Fibroblast of villous mesenchyme (primary cell): Measurements from ENCODE around the gene PRXL2A. TPM values are rescaled to one million over a fixed set of nuclear protein-coding genes. Genes with fewer than 3 reads are reported as not detected.

Experiments used
- DNase-seq: peaks from one replicate; pipeline ENCODE4 v3.0.0-alpha.2; 2010; ENCODE audit warnings: low read depth
- H3K4me3 ChIP-seq: 2 replicates; pipeline ENCODE4 v1.5.1; 2011; ENCODE audit warnings: low read depth, mild to moderate bottlenecking, low read length
- total RNA-seq: library from RNA; depleted of rRNA; stranded (reverse); fragments of >200 nt; gene quantifications from 2 replicates; pipeline ENCODE4 v1.2.3, GENCODE V29; 2012
- TF ChIP-seq, protein P1 (sequence below): IDR thresholded peaks from 2 replicates; pipeline ENCODE4 v1.5.1; 2012; ENCODE audit warnings: low read depth, mild to moderate bottlenecking, low read length; ENCODE audit not compliant: insufficient read depth

The PRXL2A gene
- total RNA-seq, 1 donor, result 79.0 TPM

DNA sequence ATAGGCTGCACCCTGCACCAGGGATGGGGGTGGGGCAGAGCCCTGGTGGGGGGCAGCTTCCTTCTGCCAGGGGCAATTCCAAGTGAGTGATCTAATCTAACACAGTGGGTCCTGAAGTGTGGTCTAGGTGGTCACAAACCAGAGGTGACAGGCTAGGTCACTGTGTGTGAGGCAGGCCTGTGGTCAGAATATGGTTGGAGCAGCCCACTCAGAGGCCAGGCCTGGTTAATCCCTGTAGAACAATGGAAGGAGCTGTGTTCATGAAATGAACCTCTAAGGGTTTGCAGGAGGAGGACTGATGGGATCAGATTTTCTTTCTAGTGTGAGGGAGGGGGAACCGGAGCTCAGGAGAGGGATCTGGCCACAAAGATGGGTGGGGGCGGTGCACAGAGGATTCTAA lies 35.8 kb downstream of the PRXL2A start:
- no peak overlapping the region for H3K4me3 ChIP-seq
- TF ChIP-seq, protein P1, sequence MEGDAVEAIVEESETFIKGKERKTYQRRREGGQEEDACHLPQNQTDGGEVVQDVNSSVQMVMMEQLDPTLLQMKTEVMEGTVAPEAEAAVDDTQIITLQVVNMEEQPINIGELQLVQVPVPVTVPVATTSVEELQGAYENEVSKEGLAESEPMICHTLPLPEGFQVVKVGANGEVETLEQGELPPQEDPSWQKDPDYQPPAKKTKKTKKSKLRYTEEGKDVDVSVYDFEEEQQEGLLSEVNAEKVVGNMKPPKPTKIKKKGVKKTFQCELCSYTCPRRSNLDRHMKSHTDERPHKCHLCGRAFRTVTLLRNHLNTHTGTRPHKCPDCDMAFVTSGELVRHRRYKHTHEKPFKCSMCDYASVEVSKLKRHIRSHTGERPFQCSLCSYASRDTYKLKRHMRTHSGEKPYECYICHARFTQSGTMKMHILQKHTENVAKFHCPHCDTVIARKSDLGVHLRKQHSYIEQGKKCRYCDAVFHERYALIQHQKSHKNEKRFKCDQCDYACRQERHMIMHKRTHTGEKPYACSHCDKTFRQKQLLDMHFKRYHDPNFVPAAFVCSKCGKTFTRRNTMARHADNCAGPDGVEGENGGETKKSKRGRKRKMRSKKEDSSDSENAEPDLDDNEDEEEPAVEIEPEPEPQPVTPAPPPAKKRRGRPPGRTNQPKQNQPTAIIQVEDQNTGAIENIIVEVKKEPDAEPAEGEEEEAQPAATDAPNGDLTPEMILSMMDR, result no peak
- DNase-seq, result no peak

DNA sequence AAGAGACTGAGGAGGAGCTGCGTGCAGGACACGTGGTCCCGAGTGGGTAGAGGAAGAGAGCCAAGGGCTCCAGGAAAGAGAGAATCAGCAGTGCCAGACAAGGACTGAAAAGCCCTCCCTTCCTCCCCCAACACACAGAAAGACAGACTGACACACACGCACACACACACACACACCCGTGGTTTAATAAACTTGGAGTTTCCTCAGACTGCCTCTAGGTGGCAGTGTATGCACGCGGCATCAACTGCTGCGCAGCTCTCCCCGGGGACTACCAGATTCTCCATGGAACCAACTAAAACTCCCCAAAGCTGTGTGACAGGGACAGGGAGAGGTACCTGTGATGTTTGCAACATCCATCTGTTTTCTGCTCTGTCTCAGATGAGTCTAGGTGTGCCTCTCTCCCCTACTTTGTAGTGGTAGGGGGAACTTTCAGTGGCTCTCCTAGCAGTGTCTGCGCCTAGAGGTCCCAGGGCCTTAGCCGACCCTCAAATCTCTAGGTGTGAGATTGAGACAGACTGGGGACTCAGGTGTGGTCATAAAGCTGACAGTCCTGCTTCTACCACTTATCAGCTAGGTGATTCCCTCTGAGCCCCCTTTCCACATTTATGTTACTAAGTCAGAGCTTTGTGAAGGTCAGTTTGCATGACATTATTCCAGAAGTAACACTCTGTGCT lies 36.4 kb downstream of the PRXL2A start:
- TF ChIP-seq, protein P1, result peak; percentile 93
- peak; percentile 76 for DNase-seq
- no peak overlapping the region for H3K4me3 ChIP-seq

DNA sequence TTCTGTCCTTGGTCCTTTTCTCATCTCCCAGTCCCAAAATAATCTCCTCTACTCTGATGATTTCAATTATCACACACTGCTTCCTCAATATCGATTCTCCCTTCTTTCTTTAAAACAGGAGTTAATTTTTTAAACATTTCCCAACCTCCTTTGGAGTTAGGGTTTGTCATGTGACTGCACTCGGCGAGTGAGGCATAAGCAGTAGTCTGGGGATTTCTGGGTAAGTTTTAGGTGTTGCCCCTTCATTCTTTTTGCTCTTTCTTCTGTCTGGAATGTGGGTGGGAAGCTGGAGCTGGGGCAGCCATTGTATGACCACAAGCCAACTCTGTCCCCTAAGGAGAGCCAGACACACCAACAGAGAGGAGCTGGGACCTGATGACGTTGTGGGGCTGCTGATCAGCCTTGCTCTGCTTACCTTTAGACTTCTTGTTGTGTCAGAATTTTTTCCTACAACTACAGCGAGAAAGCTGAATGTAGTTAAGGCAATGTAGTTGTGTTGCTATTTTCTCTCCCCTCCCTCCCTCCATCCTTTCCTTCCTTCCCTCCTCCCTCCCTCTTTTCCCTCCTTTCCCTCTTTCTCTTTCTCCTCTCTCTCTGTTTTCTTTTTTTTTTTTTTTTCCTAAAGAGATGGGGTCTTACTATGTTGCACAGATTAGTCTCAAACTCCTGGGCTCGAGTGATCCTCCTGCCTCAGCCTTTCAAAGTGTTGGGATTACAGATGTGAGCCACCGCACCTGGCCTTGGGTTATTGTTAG lies 39.3 kb downstream of the PRXL2A start:
- H3K4me3 ChIP-seq, result no peak overlapping the region
- no peak for DNase-seq

DNA sequence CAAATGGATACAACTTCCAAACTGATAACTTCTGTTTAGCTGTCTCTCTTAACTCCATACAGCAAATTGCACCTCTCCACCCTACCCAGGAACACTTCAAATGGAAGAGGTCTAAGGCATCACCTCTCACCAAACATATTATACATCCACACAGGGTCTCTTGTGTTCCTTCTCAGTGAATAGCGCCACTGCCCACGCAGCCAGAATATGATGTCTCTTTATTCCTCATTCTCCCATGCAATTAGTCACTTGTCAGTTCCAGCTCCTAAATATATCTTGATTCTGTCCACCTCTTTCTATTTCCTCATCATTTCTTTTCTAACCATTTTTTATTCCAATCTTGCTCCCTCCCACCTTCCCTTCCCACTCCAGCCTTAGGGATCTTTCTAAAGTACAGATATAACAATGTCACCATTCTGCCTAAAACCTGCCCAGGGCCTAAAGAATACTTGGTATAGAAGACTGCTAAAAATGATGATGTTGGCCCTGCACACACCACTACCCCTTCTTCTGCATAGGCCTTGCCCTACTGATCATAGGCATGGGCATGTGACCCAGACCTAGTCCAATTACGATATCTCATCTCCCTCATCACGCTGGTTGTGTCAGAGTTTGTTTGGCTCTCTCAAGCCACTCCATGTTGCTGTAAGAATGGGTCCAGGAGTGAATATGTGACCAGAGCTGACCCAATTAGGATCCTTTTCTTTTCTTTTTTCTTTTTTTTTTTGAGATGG lies 40.0 kb downstream of the PRXL2A start:
- no peak overlapping the region for H3K4me3 ChIP-seq
- TF ChIP-seq, protein P1, result no peak
- no peak for DNase-seq

More for the DNA sequence above, 39.3 kb downstream of the PRXL2A start:
- TF ChIP-seq, protein P1, result no peak

DNA sequence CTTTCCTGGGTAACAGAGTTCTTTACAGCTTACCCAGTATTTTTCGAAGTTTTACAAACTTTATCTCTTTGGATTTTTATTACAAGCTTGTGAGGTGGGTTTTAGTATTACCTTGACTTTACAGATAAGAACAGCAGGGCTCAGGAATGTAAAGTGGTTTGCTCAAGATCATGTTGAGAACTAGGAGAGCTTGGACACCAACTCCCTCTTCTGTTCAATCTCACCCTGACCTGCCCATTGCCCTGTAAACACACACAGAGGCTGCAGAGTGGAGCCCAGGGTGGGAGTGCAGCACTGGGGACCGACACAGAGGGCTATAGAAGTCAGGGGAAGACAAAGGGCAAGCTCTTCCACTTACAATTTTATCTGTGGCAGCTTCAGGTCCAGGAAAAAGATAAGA lies 41.2 kb downstream of the PRXL2A start:
- H3K4me3 ChIP-seq, result no peak overlapping the region
- DNase-seq, result no peak
- TF ChIP-seq, protein P1, result no peak

DNA sequence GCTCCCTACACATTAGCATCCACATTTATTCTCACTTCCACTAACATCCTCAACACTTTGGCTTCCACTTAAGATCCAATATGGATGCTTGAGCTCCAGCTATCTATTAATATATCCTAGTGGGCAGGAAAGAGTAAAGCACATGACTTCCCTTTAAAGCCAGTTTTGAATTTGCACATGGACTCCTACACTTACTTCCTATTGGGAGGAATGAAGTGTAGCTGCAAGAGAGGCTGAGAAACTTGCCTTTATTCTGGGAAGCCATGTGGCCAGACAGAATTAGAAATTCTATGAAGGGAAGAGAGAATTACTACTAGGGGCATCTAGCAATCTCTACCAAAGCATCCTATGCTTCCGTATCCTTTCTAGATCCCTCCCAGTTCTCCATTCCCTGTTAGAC lies 42.8 kb downstream of the PRXL2A start:
- DNase-seq, result no peak
- H3K4me3 ChIP-seq, result no peak overlapping the region
- TF ChIP-seq, protein P1, result no peak
